Uterus (tissue), 4 donors: Measurements from ENCODE around the gene GNB2. TPM values are rescaled to one million over a fixed set of nuclear protein-coding genes. Genes with fewer than 3 reads are reported as not detected.

Experiments
- DNase-seq, 2 donors: peaks; one replicate each; pipeline ENCODE4 v3.0.0-alpha.2; 2019 to 2020
- H3K27ac ChIP-seq, 2 donors: fragments of 200-600 bp; sonication (generic); 1 replicate in 1 of 2; 2 replicates in 1 of 2; pipeline ENCODE4 v1.5.1; 2016 to 2018
- H3K27me3 ChIP-seq, 2 donors: fragments of 200-600 bp; sonication (generic); one replicate each; pipeline ENCODE4 v1.5.1; 2018 to 2019; ENCODE audit warnings: control low read depth in 1 of 2
- H3K36me3 ChIP-seq, 2 donors: fragments of 200-600 bp; sonication (generic); one replicate each; pipeline ENCODE4 v1.5.1; 2019; ENCODE audit warnings: control low read depth in 1 of 2
- H3K4me1 ChIP-seq, 2 donors: fragments of 200-600 bp; sonication (generic); one replicate each; pipeline ENCODE4 v1.5.1; 2018 to 2019; ENCODE audit warnings: control low read depth in 1 of 2
- H3K4me3 ChIP-seq, 2 donors: fragments of 200-600 bp; sonication (generic); 1 replicate in 1 of 2; 2 replicates in 1 of 2; pipeline ENCODE4 v1.5.1; 2018 to 2019; ENCODE audit warnings: mild to moderate bottlenecking in 1 of 2
- H3K9me3 ChIP-seq, 2 donors: fragments of 200-600 bp; sonication (generic); one replicate each; pipeline ENCODE4 v1.5.1; 2019; ENCODE audit warnings: control low read depth in 1 of 2
- POLR2A ChIP-seq, 2 donors: fragments of 450-650 bp; IDR thresholded peaks; one replicate each; pipeline ENCODE4 v1.6.1; 2016; ENCODE audit warnings: antibody characterized with exemption in 2 of 2, mild to moderate bottlenecking in 1 of 2, moderate library complexity in 1 of 2
- intact Hi-C: fragments of 100-400 bp; cut with DNase I; formaldehyde crosslinking; loops from one replicate; pipeline ENCODE4 v1.15.1; 2023; ENCODE audit warnings: low total_unique reads
- total RNA-seq, 4 donors: library from RNA; depleted of rRNA in 3 of 4; stranded (reverse); fragments of >200 nt in 3 of 4; gene quantifications; one replicate each; pipeline versions ENCODE4 v1.1.0 to v1.2.4, GENCODE V29; 2014 to 2023
- TF ChIP-seq, protein P1 (sequence below), 4 experiments: fragments of 200-600 bp in 2 of 4; fragments of 450-650 bp in 2 of 4; sonication (generic) in 2 of 4; IDR thresholded peaks; one replicate each; pipeline ENCODE4 v1.5.1; 2016 to 2019; ENCODE audit warnings: antibody characterized with exemption in 4 of 4, mild to moderate bottlenecking in 2 of 4, moderate library complexity in 1 of 4
- donor health status: DM: yes; HTN: yes; CAD: no.

Gene GNB2
- total RNA-seq, 4 donors from 2014 or later, result 72.0 to 245 (median 94.3) TPM

DNA sequence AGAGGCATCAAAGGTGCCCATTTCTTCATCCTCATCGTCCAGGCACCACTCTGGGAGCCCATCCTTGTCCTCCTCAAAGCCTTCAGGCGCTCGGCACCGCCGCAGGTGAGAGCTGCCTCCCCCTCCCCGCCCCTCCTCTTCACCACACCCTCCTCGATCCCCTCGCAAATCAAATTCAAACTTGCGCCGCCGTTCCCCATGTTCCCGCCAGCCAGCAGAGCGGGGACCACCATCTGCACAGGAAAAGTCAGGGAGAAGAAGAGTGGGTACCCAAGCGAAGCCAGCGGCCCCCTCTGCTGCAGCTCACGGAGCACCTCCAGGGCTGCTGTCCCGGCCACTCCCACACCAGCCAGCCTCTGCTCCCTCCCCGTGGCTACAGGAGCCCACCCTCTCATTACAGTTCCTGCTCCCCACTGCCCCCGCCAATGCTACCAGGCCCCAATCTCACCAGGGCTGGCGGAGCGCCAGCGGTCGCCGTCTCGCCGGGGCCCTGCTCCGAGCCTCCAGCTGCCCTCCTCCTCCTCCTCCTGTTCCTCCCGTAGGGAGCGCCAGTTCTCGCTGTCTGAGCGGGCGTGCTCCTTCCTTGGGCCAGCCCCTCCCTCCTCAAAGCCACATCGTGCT lies 12.8 kb downstream of the GNB2 start:
- Histone ChIP-seq H3K4me3 (no peak overlapping the region), H3K36me3 (no peaks in the 10 kb centered on the region), H3K27ac (peak overlapping the region in 1 of 2 donors; percentile 45), H3K4me1 (peaks cover 12 to 28% of the 10 kb centered on the region in 2 donors), H3K27me3 (no peaks in the 10 kb centered on the region), H3K9me3 (no peaks in the 10 kb centered on the region)
- TF ChIP-seq, protein P1, sequence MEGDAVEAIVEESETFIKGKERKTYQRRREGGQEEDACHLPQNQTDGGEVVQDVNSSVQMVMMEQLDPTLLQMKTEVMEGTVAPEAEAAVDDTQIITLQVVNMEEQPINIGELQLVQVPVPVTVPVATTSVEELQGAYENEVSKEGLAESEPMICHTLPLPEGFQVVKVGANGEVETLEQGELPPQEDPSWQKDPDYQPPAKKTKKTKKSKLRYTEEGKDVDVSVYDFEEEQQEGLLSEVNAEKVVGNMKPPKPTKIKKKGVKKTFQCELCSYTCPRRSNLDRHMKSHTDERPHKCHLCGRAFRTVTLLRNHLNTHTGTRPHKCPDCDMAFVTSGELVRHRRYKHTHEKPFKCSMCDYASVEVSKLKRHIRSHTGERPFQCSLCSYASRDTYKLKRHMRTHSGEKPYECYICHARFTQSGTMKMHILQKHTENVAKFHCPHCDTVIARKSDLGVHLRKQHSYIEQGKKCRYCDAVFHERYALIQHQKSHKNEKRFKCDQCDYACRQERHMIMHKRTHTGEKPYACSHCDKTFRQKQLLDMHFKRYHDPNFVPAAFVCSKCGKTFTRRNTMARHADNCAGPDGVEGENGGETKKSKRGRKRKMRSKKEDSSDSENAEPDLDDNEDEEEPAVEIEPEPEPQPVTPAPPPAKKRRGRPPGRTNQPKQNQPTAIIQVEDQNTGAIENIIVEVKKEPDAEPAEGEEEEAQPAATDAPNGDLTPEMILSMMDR (IDR thresholded peaks at IDR 0.05), result no peak
- no peak for TF ChIP-seq POLR2A (IDR thresholded peaks at IDR 0.05)
- DNase-seq, result no peak
- intact Hi-C loops, result loop anchor here (10.0 kb wide), 2 partner anchors 122 to 222 kb away; partner anchors contain the start of gene SPACDR

GRCh38 chr7:100686822-100687211 lies 13.3 kb downstream of the GNB2 start:
- H3K27ac ChIP-seq, result peak overlapping the region; percentile 19 to 45
- TF ChIP-seq POLR2A (IDR thresholded peaks at IDR 0.05), result no peak
- TF ChIP-seq, protein P1 (IDR thresholded peaks at IDR 0.05), result no peak
- H3K36me3 ChIP-seq, result no peaks in the 10 kb centered on the region
- no peak for DNase-seq
- H3K9me3 ChIP-seq, result no peaks in the 10 kb centered on the region
- intact Hi-C loops, result loop anchor here (10.0 kb wide), 2 partner anchors 122 to 222 kb away; partner anchors contain the start of gene SPACDR
- no peaks in the 10 kb centered on the region for H3K27me3 ChIP-seq
- no peak overlapping the region for H3K4me3 ChIP-seq
- H3K4me1 ChIP-seq, result peaks cover 12 to 28% of the 10 kb centered on the region in 2 donors

- peaks cover 12 to 28% of the 10 kb centered on the region in 2 donors for H3K4me1 ChIP-seq
- no peaks in the 10 kb centered on the region for H3K9me3 ChIP-seq
- intact Hi-C loops, result loop anchor here (10.0 kb wide), 2 partner anchors 122 to 222 kb away; partner anchors contain the start of gene SPACDR
- peak overlapping the region; percentile 19 to 45 for H3K27ac ChIP-seq
- H3K4me3 ChIP-seq, result no peak overlapping the region
- TF ChIP-seq POLR2A (IDR thresholded peaks at IDR 0.05), result no peak
- TF ChIP-seq, protein P1 (IDR thresholded peaks at IDR 0.05), result no peak
- DNase-seq, result no peak
- H3K27me3 ChIP-seq, result no peaks in the 10 kb centered on the region
- H3K36me3 ChIP-seq, result no peaks in the 10 kb centered on the region
Measured at GRCh38 chr7:100687261-100687660, 13.7 kb downstream of the GNB2 start.

GRCh38 chr7:100687751-100688300 lies 14.3 kb downstream of the GNB2 start:
- no peaks in the 10 kb centered on the region for H3K36me3 ChIP-seq
- intact Hi-C loops, result loop anchor here (10.0 kb wide), 2 partner anchors 123 to 223 kb away; partner anchors contain the start of gene SPACDR
- peaks cover 12 to 28% of the 10 kb centered on the region in 2 donors for H3K4me1 ChIP-seq
- peak in 1 of 2 donors; percentile 46 for DNase-seq
- peak overlapping the region; percentile 39 to 45 for H3K27ac ChIP-seq
- no peaks in the 10 kb centered on the region for H3K27me3 ChIP-seq
- no peaks in the 10 kb centered on the region for H3K9me3 ChIP-seq
- H3K4me3 ChIP-seq, result no peak overlapping the region
- TF ChIP-seq, protein P1 (IDR thresholded peaks at IDR 0.05), result no peak
- no peak for TF ChIP-seq POLR2A (IDR thresholded peaks at IDR 0.05)

DNA sequence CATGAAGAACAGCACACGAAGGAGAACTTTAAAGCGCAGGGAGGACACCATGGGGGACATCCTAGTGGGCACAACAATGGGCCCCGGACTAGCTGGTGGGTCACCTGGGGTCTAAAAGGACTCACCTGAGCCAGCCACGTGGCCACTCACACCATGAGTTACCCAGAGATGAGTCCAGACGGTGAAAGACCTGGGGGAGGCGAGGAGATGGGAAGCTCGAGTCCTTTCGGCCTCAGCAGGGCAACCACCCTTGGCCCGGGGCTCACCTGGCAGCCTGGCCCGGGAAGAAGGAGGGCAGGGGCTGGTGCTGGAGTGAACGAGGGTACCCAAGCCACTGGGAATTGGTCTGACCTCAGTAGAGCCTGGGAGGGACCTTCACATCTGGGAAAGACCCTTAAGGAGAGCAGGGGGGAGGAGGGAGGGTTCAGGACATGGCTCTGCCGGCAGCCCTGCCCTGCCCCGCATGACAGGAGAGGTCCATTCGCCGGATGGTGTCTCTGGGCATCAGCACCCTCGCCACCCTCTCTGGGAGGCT lies 14.9 kb downstream of the GNB2 start:
- no peaks in the 10 kb centered on the region for H3K36me3 ChIP-seq
- peaks cover 12 to 28% of the 10 kb centered on the region in 2 donors for H3K4me1 ChIP-seq
- TF ChIP-seq, protein P1 (IDR thresholded peaks at IDR 0.05), result no peak
- no peak for TF ChIP-seq POLR2A (IDR thresholded peaks at IDR 0.05)
- H3K9me3 ChIP-seq, result no peaks in the 10 kb centered on the region
- intact Hi-C loops, result loop anchor here (10.0 kb wide), 2 partner anchors 124 to 224 kb away; partner anchors contain the start of gene SPACDR
- H3K4me3 ChIP-seq, result no peak overlapping the region
- peak overlapping the region; percentile 39 to 45 for H3K27ac ChIP-seq
- no peak for DNase-seq
- H3K27me3 ChIP-seq, result no peaks in the 10 kb centered on the region
